Measurements from ENCODE around the gene CELSR1. TPM values are rescaled to one million over a fixed set of nuclear protein-coding genes. Genes with fewer than 3 reads are reported as not detected.
"Not testable (repeated sequence)": the region's sequence is repeated elsewhere in the genome, so short reads cannot be mapped to it uniquely, and the experiment has no call there.

CELSR1 gene
- total RNA-seq, 1 donor from 2014 or later: 5.1 TPM

- no peaks in the 10 kb centered on the region for H3K9me3 Mint-ChIP-seq
- H3K4me1 Mint-ChIP-seq: peaks cover 5% of the 10 kb centered on the region
- H3K36me3 Mint-ChIP-seq (ENCODE audit: low read depth): no peaks in the 10 kb centered on the region
- DNase-seq (ENCODE audit: low read depth, low spot score): no peak
- H3K27ac Mint-ChIP-seq (ENCODE audit: unreplicated experiment): no peak overlapping the region
- H3K27me3 Mint-ChIP-seq (ENCODE audit: low read depth): peaks cover 67% of the 10 kb centered on the region
- H3K4me3 Mint-ChIP-seq: no peak overlapping the region
- no peak for TF ChIP-seq CTCF (conservative IDR thresholded peaks at IDR 0.05)
Observed at GRCh38 chr22:46516638-46517037, 20.8 kb downstream of the CELSR1 start.

- peaks cover 73% of the 10 kb centered on the region for H3K27me3 Mint-ChIP-seq (ENCODE audit: low read depth)
- not testable (repeated sequence) for H3K4me1 Mint-ChIP-seq; H3K27ac Mint-ChIP-seq (ENCODE audit: unreplicated experiment); H3K36me3 Mint-ChIP-seq (ENCODE audit: low read depth); H3K9me3 Mint-ChIP-seq; H3K4me3 Mint-ChIP-seq; DNase-seq (ENCODE audit: low read depth, low spot score)
Observed at GRCh38 chr22:46516112-46516487, 21.3 kb downstream of the CELSR1 start.

- H3K36me3 Mint-ChIP-seq (ENCODE audit: low read depth): no peaks in the 10 kb centered on the region
- H3K27ac Mint-ChIP-seq (ENCODE audit: unreplicated experiment): no peak overlapping the region
- TF ChIP-seq CTCF (conservative IDR thresholded peaks at IDR 0.05): no peak
- peaks cover 12% of the 10 kb centered on the region for H3K4me1 Mint-ChIP-seq
- peaks cover 74% of the 10 kb centered on the region for H3K27me3 Mint-ChIP-seq (ENCODE audit: low read depth)
- no peak for DNase-seq (ENCODE audit: low read depth, low spot score)
- no peak overlapping the region for H3K4me3 Mint-ChIP-seq
- H3K9me3 Mint-ChIP-seq: no peaks in the 10 kb centered on the region
Observed at GRCh38 chr22:46515208-46516111, 22.0 kb downstream of the CELSR1 start.

- H3K9me3 Mint-ChIP-seq: no peaks in the 10 kb centered on the region
- TF ChIP-seq CTCF (conservative IDR thresholded peaks at IDR 0.05): no peak
- peaks cover 76% of the 10 kb centered on the region for H3K27me3 Mint-ChIP-seq (ENCODE audit: low read depth)
- H3K27ac Mint-ChIP-seq (ENCODE audit: unreplicated experiment): no peak overlapping the region
- peaks cover 20% of the 10 kb centered on the region for H3K4me1 Mint-ChIP-seq
- no peaks in the 10 kb centered on the region for H3K36me3 Mint-ChIP-seq (ENCODE audit: low read depth)
- DNase-seq (ENCODE audit: low read depth, low spot score): no peak
- H3K4me3 Mint-ChIP-seq: no peak overlapping the region
Observed at GRCh38 chr22:46514592-46515207, 22.7 kb downstream of the CELSR1 start.

GRCh38 chr22:46513908-46514550, 23.4 kb downstream of the CELSR1 start:
- H3K4me3 Mint-ChIP-seq: no peak overlapping the region
- no peak for DNase-seq (ENCODE audit: low read depth, low spot score)
- TF ChIP-seq CTCF (conservative IDR thresholded peaks at IDR 0.05): no peak
- H3K27ac Mint-ChIP-seq (ENCODE audit: unreplicated experiment): no peak overlapping the region
- peaks cover 25% of the 10 kb centered on the region for H3K4me1 Mint-ChIP-seq
- H3K27me3 Mint-ChIP-seq (ENCODE audit: low read depth): peaks cover 79% of the 10 kb centered on the region
- no peaks in the 10 kb centered on the region for H3K36me3 Mint-ChIP-seq (ENCODE audit: low read depth)
- H3K9me3 Mint-ChIP-seq: no peaks in the 10 kb centered on the region

Measured in neural crest cell (in vitro differentiated cells).